DOHH2 (cell line): ENCODE results near the gene NPAS3.

Experiments
- EZH2phosphoT487 ChIP-seq: fragments of 200-600 bp; sonication (generic); IDR thresholded peaks from 2 replicates; pipeline ENCODE4 v1.6.1; 2017; ENCODE audit warnings: borderline replicate concordance, mild to moderate bottlenecking, antibody characterized with exemption, low read length, moderate library complexity, mixed read lengths
- TF ChIP-seq, protein P1 (sequence below): fragments of 200-600 bp; sonication (generic); IDR thresholded peaks from one replicate; pipeline ENCODE4 v1.5.1; 2014; ENCODE audit warnings: antibody characterized with exemption, mild to moderate bottlenecking, low read depth, low read length; ENCODE audit not compliant: poor library complexity, severe bottlenecking

DNA sequence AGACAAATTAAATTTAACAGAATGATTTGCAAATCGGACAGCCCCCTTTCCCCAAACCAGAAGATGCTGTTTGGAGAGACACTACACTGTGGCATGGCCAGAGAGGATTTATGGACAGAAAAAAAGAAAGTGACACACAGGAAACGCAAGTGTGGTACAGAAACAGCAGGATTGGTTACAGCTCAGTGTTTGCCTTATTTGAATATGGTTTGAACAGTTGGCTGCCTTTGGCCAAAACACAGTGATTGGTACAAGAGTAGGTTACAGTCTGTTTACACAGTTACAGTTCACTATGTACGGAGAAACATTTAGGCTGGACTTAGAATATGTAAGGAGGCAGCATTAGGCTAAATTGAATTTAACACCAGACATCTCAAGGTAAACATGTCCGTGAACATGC, 335.3 kb downstream of the NPAS3 start:
- TF ChIP-seq, protein P1, sequence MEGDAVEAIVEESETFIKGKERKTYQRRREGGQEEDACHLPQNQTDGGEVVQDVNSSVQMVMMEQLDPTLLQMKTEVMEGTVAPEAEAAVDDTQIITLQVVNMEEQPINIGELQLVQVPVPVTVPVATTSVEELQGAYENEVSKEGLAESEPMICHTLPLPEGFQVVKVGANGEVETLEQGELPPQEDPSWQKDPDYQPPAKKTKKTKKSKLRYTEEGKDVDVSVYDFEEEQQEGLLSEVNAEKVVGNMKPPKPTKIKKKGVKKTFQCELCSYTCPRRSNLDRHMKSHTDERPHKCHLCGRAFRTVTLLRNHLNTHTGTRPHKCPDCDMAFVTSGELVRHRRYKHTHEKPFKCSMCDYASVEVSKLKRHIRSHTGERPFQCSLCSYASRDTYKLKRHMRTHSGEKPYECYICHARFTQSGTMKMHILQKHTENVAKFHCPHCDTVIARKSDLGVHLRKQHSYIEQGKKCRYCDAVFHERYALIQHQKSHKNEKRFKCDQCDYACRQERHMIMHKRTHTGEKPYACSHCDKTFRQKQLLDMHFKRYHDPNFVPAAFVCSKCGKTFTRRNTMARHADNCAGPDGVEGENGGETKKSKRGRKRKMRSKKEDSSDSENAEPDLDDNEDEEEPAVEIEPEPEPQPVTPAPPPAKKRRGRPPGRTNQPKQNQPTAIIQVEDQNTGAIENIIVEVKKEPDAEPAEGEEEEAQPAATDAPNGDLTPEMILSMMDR: no peak
- no peak for TF ChIP-seq EZH2phosphoT487
